Chondrocyte (in vitro differentiated cells): ENCODE measurements around the gene FBXL15. TPM values are rescaled to one million over a fixed set of nuclear protein-coding genes. Genes with fewer than 3 reads are reported as not detected.

Source experiments
- DNase-seq: peaks from one replicate; pipeline ENCODE4 v3.0.0; 2021; ENCODE audit warnings: mixed read lengths, low spot score
- H3K27ac Mint-ChIP-seq: one replicate; pipeline ENCODE4 v1.8.0; 2021; ENCODE audit warnings: mild to moderate bottlenecking, moderate library complexity, mixed read lengths; ENCODE audit not compliant: unreplicated experiment
- H3K27me3 Mint-ChIP-seq: 2 replicates; pipeline ENCODE4 v1.8.0; 2021; ENCODE audit warnings: low read depth, mixed read lengths
- H3K36me3 Mint-ChIP-seq: 2 replicates; pipeline ENCODE4 v1.8.0; 2021; ENCODE audit warnings: low read depth, mixed read lengths
- H3K4me1 Mint-ChIP-seq: 2 replicates; pipeline ENCODE4 v1.8.0; 2021; ENCODE audit warnings: low read depth, mild to moderate bottlenecking, mixed read lengths
- H3K4me3 Mint-ChIP-seq: one replicate; pipeline ENCODE4 v1.8.0; 2021; ENCODE audit warnings: mild to moderate bottlenecking, moderate library complexity, mixed read lengths; ENCODE audit not compliant: unreplicated experiment
- H3K9me3 Mint-ChIP-seq: 2 replicates; pipeline ENCODE4 v1.8.0; 2021; ENCODE audit warnings: low read depth, mixed read lengths
- total RNA-seq: library from RNA; stranded (reverse); gene quantifications from 3 replicates; pipeline ENCODE4 v1.2.1, GENCODE V29; 2021
- TF ChIP-seq, protein P1 (sequence below): fragments of 200-600 bp; sonication (generic); IDR thresholded peaks from 2 replicates; pipeline ENCODE4 v1.5.0; 2021; ENCODE audit warnings: antibody characterized with exemption, mild to moderate bottlenecking, moderate library complexity

The FBXL15 gene
- total RNA-seq, 1 donor from 2014 or later: 9.0 TPM

- TF ChIP-seq, protein P1, sequence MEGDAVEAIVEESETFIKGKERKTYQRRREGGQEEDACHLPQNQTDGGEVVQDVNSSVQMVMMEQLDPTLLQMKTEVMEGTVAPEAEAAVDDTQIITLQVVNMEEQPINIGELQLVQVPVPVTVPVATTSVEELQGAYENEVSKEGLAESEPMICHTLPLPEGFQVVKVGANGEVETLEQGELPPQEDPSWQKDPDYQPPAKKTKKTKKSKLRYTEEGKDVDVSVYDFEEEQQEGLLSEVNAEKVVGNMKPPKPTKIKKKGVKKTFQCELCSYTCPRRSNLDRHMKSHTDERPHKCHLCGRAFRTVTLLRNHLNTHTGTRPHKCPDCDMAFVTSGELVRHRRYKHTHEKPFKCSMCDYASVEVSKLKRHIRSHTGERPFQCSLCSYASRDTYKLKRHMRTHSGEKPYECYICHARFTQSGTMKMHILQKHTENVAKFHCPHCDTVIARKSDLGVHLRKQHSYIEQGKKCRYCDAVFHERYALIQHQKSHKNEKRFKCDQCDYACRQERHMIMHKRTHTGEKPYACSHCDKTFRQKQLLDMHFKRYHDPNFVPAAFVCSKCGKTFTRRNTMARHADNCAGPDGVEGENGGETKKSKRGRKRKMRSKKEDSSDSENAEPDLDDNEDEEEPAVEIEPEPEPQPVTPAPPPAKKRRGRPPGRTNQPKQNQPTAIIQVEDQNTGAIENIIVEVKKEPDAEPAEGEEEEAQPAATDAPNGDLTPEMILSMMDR: no peak
- H3K9me3 Mint-ChIP-seq: no peaks in the 10 kb centered on the region
- DNase-seq: no peak
- no peaks in the 10 kb centered on the region for H3K36me3 Mint-ChIP-seq
- H3K27me3 Mint-ChIP-seq: peaks cover 23% of the 10 kb centered on the region
- peaks cover 21% of the 10 kb centered on the region for H3K4me1 Mint-ChIP-seq
- no peak overlapping the region for H3K27ac Mint-ChIP-seq
- no peak overlapping the region for H3K4me3 Mint-ChIP-seq
These were observed 3.9 kb upstream of the FBXL15 start for GRCh38 chr10:102416695-102417094.

DNA sequence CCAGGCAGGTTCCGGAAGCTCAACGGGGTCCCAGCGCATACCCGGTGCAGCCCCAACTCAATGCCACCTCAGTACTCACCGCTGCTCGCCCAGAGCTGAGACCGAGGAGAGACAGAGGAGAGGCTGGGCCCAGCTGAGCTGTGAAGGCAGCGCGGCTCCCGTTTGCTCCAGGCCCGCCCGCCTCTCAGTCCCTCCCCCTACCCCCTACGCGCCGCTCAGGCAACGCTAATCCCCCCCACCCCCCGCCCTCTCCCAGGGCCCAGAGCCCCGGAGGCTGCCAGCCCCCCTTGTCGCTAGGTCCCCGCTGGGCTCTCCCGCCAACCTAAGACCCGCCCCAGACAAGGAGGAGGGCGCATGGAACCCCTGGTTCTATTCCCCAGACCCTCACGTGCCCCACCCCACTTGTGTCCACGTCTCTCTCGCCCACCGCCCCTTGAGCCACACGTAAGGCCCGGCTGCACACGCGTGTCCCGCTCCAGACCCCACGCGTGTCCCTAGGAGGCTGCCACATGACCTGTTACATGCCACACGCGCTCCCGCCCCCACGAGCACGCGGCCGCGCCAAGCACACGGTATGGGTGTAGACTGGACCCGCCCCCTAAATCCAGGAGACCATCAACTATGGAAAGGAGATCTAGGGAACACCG is 1.9 kb upstream of the FBXL15 start, which contains the start of gene PSD:
Gene PSD, minus strand, starts transcription at position 164 of the 647 bp plus-strand sequence. CDS start 1,747 bp downstream, outside the sequence.
- no peaks in the 10 kb centered on the region for H3K36me3 Mint-ChIP-seq
- TF ChIP-seq, protein P1: no peak
- DNase-seq: no peak
- H3K27me3 Mint-ChIP-seq: peaks cover 18% of the 10 kb centered on the region
- H3K4me3 Mint-ChIP-seq: peak within 1 kb of the TSS; percentile 98
- no peak within 1 kb of the TSS for H3K27ac Mint-ChIP-seq
- peaks cover 33% of the 10 kb centered on the region for H3K4me1 Mint-ChIP-seq
- no peaks in the 10 kb centered on the region for H3K9me3 Mint-ChIP-seq

DNA sequence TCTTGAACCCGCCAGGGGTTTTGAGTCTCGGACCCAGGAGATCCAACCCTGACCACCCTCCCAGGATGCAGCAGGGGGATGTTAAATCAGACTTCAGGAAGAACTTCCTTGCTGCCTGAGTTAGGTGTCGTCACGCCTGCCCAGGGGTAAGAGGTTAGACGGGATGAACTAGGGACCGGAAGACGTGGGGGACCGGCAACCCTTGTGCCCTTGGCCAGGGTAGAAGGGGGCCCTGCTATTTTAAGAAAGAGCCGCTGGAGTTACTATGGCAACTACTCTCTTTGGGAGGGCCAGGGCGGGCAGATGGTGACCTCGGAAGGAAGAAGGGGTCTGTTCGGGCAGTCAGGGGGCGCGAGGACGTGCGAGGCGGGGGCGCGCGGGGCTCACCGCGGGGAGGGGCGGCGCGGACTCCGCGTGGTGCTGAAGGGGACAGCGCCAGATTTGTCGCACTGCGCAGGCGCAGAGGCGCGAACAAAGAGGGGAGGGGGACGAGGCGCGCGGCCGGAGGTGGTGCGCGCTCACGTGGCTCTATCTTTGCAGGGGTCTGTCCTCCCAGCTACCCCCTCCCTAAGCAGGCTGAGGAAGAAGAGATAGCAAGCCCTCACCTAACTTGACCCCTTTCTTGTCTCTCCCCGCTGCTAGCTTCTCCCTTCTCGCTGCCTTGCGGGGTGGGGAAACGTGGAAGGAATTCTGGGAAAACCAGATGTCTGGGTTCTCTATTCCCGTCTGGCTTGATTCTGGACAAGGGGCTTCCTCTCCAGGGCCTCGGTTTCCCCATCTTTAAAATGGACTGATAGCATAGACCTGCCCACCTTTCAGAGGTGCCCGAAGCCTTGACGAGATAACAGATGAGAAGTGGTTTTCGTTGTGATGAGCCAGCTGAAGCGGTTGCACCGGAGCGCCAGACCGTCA is 1.1 kb upstream of the FBXL15 start:
- Mint-ChIP-seq H3K4me3 (peak overlapping the region; percentile 98), H3K27me3 (peaks cover 18% of the 10 kb centered on the region), H3K4me1 (peaks cover 33% of the 10 kb centered on the region), H3K36me3 (peaks cover 1% of the 10 kb centered on the region), H3K9me3 (no peaks in the 10 kb centered on the region), H3K27ac (peak overlapping the region; percentile 17)
- no peak for DNase-seq
- TF ChIP-seq, protein P1: no peak

- H3K27ac Mint-ChIP-seq: peak overlapping the region; percentile 96
- no peaks in the 10 kb centered on the region for H3K9me3 Mint-ChIP-seq
- peaks cover 18% of the 10 kb centered on the region for H3K27me3 Mint-ChIP-seq
- H3K36me3 Mint-ChIP-seq: peaks cover 1% of the 10 kb centered on the region
- no peak for DNase-seq
- peak overlapping the region; percentile 98 for H3K4me3 Mint-ChIP-seq
- TF ChIP-seq, protein P1: no peak
- H3K4me1 Mint-ChIP-seq: peaks cover 33% of the 10 kb centered on the region
These were observed 389 bp upstream of the FBXL15 start for GRCh38 chr10:102420181-102420713.

DNA sequence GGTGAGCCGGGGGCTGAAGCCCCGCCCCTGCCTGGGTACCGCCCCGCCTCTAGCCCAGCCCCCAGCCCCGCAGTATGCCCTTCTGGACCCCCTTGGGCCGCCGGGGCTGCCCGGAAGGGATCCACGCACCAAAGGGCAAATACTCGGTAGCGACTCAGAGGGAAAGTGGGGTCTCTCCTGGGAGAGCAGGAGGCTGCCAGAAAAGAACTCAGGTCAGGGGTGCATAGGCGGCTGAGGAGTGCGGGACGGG is 796 bp downstream of the FBXL15 start:
- H3K27ac Mint-ChIP-seq: peak overlapping the region; percentile 68

More for the DNA sequence above, 796 bp downstream of the FBXL15 start:
- TF ChIP-seq, protein P1: no peak
- H3K36me3 Mint-ChIP-seq: peaks cover 1% of the 10 kb centered on the region
- peaks cover 33% of the 10 kb centered on the region for H3K4me1 Mint-ChIP-seq
- no peak for DNase-seq
- peaks cover 15% of the 10 kb centered on the region for H3K27me3 Mint-ChIP-seq
- peak overlapping the region; percentile 98 for H3K4me3 Mint-ChIP-seq
- H3K9me3 Mint-ChIP-seq: no peaks in the 10 kb centered on the region
